Neural progenitor cell (in vitro differentiated cells): Measurements from ENCODE around the gene FHOD3.

ENCODE experiments used
- CTCF ChIP-seq: fragments of 200-600 bp; sonication (generic); IDR thresholded peaks from 2 replicates; pipeline ENCODE4 v1.5.1; 2017; ENCODE audit warnings: antibody characterized with exemption, mild to moderate bottlenecking
- EZH2 ChIP-seq: fragments of 200-600 bp; sonication (generic); IDR thresholded peaks from 2 replicates; pipeline ENCODE4 v1.6.1; 2017; ENCODE audit warnings: antibody characterized with exemption, mild to moderate bottlenecking, moderate library complexity
- EZH2phosphoT487 ChIP-seq: fragments of 200-600 bp; sonication (generic); IDR thresholded peaks from 2 replicates; pipeline ENCODE4 v1.6.1; 2017; ENCODE audit warnings: antibody characterized with exemption

DNA sequence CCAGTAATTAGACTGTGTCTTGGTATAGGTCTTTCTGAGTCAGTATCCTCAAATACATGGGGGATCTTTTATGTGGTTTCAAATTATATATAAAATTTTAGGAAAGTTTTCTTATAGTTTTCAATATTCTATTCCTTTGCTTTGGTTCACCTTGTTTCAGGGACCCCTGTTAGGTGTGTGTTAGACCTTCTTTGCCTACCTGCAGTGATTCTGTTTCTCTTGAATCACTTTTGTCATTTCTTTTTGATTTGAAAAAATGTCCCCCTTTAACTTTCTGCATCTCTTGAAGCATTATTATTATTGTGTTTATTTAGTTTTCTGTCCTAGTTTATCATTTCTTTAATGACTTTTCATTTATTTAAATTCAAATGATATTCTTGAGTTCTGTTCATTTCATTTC, 98.7 kb downstream of the FHOD3 start:
- TF ChIP-seq EZH2 (no peak), CTCF (no peak), EZH2phosphoT487 (no peak)
